Thyroid gland (tissue), 4 donors: Measurements from ENCODE around the gene EFCAB8.

Experiments used
- POLR2A ChIP-seq, 2 donors: fragments of 450-650 bp; IDR thresholded peaks; one replicate each; pipeline ENCODE4 v1.6.1; 2017; ENCODE audit warnings: antibody characterized with exemption in 2 of 2, mild to moderate bottlenecking in 2 of 2, moderate library complexity in 1 of 2
- TF ChIP-seq, protein P1 (sequence below), 6 experiments: fragments of 200-600 bp in 3 of 6; fragments of 450-650 bp in 3 of 6; sonication (generic) in 3 of 6; IDR thresholded peaks; one replicate each; pipeline ENCODE4 v1.5.1; 2016 to 2019; ENCODE audit warnings: antibody characterized with exemption in 6 of 6, mild to moderate bottlenecking in 2 of 6, inconsistent platforms in 1 of 6, moderate library complexity in 1 of 6

DNA sequence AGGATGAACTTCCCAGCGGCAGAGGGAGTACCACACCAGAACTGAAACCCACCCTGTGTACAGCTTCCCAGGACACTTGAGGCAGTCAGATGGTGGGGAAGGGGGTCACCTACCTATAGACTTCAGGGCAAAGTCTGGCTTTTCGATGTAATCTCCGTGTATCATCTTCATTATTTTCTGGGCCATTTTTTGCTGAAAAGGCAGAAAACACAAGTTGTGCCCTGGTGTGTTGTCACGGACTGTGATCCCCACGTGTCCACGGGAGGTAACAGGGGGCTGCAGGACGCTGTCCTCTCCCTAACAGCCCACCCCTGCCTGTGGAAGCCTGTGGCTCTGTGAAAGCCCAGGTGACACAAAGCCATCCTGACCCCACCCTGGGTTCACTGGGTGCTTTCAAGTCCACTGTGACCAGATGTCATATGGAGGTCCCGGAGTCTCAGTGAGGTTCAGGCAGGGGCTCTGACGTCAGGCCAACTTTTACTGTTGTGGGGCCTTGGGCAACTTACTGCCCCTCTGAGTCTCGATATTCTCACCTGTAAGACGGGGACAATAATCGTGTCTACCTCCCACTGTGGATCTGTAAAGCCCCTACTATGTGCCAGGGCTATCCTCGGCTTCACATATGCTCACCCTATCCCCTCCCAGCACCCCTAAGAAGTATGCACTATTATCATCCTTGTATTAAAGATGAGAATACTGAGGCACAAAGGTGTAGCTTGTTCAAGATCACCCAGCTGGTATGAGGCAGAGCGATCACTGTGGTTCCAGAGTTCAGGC lies 131.0 kb downstream of the EFCAB8 start:
- TF ChIP-seq, protein P1, sequence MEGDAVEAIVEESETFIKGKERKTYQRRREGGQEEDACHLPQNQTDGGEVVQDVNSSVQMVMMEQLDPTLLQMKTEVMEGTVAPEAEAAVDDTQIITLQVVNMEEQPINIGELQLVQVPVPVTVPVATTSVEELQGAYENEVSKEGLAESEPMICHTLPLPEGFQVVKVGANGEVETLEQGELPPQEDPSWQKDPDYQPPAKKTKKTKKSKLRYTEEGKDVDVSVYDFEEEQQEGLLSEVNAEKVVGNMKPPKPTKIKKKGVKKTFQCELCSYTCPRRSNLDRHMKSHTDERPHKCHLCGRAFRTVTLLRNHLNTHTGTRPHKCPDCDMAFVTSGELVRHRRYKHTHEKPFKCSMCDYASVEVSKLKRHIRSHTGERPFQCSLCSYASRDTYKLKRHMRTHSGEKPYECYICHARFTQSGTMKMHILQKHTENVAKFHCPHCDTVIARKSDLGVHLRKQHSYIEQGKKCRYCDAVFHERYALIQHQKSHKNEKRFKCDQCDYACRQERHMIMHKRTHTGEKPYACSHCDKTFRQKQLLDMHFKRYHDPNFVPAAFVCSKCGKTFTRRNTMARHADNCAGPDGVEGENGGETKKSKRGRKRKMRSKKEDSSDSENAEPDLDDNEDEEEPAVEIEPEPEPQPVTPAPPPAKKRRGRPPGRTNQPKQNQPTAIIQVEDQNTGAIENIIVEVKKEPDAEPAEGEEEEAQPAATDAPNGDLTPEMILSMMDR (IDR thresholded peaks at IDR 0.05): no peak
- no peak for TF ChIP-seq POLR2A (IDR thresholded peaks at IDR 0.05)
